ENCODE data around the gene MARK3. TPM values are rescaled to one million over a fixed set of nuclear protein-coding genes. Genes with fewer than 3 reads are reported as not detected.

Gene MARK3
- total RNA-seq, 2 experiments from 2014 or later: 107 TPM

DNA sequence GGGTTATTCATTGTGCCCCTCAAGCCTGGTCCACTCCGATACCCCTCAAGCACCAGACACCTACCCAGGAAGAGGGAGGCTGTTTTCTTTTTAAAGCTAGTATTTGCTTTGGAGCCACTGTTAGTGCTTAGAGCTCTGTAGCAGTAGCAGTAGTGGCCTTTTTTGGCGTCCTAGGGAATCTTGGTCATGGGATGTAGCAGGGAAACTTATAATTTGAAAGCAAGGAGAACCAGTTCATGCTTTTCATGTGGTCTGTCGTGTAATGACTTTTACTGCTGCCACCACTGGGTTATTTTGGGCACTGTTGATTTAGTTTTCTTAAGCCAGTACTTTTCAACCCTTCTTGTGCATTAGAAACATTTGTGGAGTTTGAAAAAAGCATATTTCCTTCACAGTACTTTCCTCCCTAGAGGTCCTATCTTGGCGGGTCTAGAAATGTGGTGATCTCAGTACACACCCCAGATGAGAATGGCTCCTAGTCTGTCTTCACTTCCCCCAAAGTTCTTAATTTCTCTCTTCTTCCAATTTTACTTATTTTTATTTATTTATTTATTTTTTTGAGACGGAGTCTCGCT lies 49.7 kb downstream of the MARK3 start:
- peaks cover 53% of the 10 kb centered on the region for H3K36me3 Mint-ChIP-seq (ENCODE audit: low read depth)

GRCh38 chr14:103436533-103436932 lies 51.3 kb downstream of the MARK3 start:
- peaks cover 45% of the 10 kb centered on the region for H3K36me3 Mint-ChIP-seq (ENCODE audit: low read depth)
- H3K27me3 ChIP-seq (ENCODE audit: control insufficient read depth in 1 of 2, insufficient read depth in 2 of 2, low read length in 2 of 2): no peaks in the 10 kb centered on the region
- H3K27ac Mint-ChIP-seq: no peak overlapping the region
- ChIA-PET CTCF (no interaction called here), POLR2A (no interaction called here)
- H3K4me3 ChIP-seq (ENCODE audit: low read length): no peak overlapping the region
- ATAC-seq (ENCODE audit: poor library complexity): no peak
- peaks cover 42% of the 10 kb centered on the region for H3K36me3 ChIP-seq (ENCODE audit: insufficient read depth, low read length)
- peak in 1 of 14 experiments; percentile 31 for DNase-seq
- no peaks in the 10 kb centered on the region for H3K27me3 Mint-ChIP-seq
- no peaks in the 10 kb centered on the region for H3K4me1 ChIP-seq (ENCODE audit: insufficient read depth, low read length)
- H3K4me3 Mint-ChIP-seq: no peak overlapping the region
- intact Hi-C loops (cut with DNase I, micrococcal nuclease): no loop called here
- H3K4me1 Mint-ChIP-seq (ENCODE audit: low read depth): peaks cover 20% of the 10 kb centered on the region
- no peaks in the 10 kb centered on the region for H3K9me3 ChIP-seq (ENCODE audit: control insufficient read depth in 1 of 2, insufficient read depth in 1 of 2, low read length in 2 of 2)
- H3K9me3 Mint-ChIP-seq: no peaks in the 10 kb centered on the region
- TF ChIP-seq, protein P1, sequence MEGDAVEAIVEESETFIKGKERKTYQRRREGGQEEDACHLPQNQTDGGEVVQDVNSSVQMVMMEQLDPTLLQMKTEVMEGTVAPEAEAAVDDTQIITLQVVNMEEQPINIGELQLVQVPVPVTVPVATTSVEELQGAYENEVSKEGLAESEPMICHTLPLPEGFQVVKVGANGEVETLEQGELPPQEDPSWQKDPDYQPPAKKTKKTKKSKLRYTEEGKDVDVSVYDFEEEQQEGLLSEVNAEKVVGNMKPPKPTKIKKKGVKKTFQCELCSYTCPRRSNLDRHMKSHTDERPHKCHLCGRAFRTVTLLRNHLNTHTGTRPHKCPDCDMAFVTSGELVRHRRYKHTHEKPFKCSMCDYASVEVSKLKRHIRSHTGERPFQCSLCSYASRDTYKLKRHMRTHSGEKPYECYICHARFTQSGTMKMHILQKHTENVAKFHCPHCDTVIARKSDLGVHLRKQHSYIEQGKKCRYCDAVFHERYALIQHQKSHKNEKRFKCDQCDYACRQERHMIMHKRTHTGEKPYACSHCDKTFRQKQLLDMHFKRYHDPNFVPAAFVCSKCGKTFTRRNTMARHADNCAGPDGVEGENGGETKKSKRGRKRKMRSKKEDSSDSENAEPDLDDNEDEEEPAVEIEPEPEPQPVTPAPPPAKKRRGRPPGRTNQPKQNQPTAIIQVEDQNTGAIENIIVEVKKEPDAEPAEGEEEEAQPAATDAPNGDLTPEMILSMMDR (IDR thresholded peaks at IDR 0.05): no peak
- no peak overlapping the region for H3K27ac ChIP-seq (ENCODE audit: low read depth in 1 of 2, low read length in 2 of 2)

More for the DNA sequence above, 49.7 kb downstream of the MARK3 start:
- Mint-ChIP-seq H3K4me1 (ENCODE audit: low read depth) (peaks cover 29% of the 10 kb centered on the region), H3K9me3 (no peaks in the 10 kb centered on the region), H3K4me3 (no peak overlapping the region), H3K27me3 (no peaks in the 10 kb centered on the region), H3K27ac (no peak overlapping the region)
- Histone ChIP-seq H3K4me3 (ENCODE audit: low read length) (no peak overlapping the region), H3K4me1 (ENCODE audit: insufficient read depth, low read length) (no peaks in the 10 kb centered on the region), H3K36me3 (ENCODE audit: insufficient read depth, low read length) (peaks cover 42% of the 10 kb centered on the region), H3K9me3 (ENCODE audit: control insufficient read depth in 1 of 2, insufficient read depth in 1 of 2, low read length in 2 of 2) (no peaks in the 10 kb centered on the region), H3K27ac (ENCODE audit: low read depth in 1 of 2, low read length in 2 of 2) (no peak overlapping the region), H3K27me3 (ENCODE audit: control insufficient read depth in 1 of 2, insufficient read depth in 2 of 2, low read length in 2 of 2) (no peaks in the 10 kb centered on the region)
- no peak for ATAC-seq (ENCODE audit: poor library complexity)
- TF ChIP-seq, protein P1 (IDR thresholded peaks at IDR 0.05): no peak
- CTCF ChIA-PET: no interaction called here
- DNase-seq: no peak
- intact Hi-C loops (cut with DNase I, micrococcal nuclease): no loop called here
- POLR2A ChIA-PET: no interaction called here

DNA sequence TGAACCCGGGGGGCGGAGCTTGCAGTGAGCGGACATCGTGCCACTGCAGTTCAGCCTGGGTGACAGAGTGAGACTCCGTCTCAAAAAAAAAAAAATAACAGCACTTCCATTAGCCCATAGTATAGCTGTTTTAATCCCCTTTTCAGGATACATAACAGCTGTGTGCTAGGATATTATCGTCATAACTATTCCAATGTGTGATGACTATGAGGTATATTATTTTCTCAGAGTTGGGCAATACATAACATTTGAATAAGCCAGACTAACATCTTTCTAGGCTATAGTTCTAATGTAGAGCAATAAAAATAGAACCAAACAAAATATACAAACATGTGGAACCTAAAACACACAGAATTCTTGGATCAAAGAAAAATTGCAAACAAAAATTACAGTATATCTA lies 57.1 kb downstream of the MARK3 start:
- DNase-seq: no peak
- Histone ChIP-seq H3K9me3 (ENCODE audit: control insufficient read depth in 1 of 2, insufficient read depth in 1 of 2, low read length in 2 of 2) (no peaks in the 10 kb centered on the region), H3K36me3 (ENCODE audit: insufficient read depth, low read length) (peaks cover 23% of the 10 kb centered on the region), H3K27ac (ENCODE audit: low read depth in 1 of 2, low read length in 2 of 2) (no peak overlapping the region), H3K4me1 (ENCODE audit: insufficient read depth, low read length) (no peaks in the 10 kb centered on the region), H3K4me3 (ENCODE audit: low read length) (no peak overlapping the region), H3K27me3 (ENCODE audit: control insufficient read depth in 1 of 2, insufficient read depth in 2 of 2, low read length in 2 of 2) (no peaks in the 10 kb centered on the region)
- intact Hi-C loops (cut with DNase I, micrococcal nuclease): no loop called here
- no peaks in the 10 kb centered on the region for H3K27me3 Mint-ChIP-seq
- no peak overlapping the region for H3K27ac Mint-ChIP-seq
- no peak overlapping the region for H3K4me3 Mint-ChIP-seq
- ATAC-seq (ENCODE audit: poor library complexity): no peak
- CTCF ChIA-PET: no interaction called here
- peaks cover 48% of the 10 kb centered on the region for H3K4me1 Mint-ChIP-seq (ENCODE audit: low read depth)
- H3K9me3 Mint-ChIP-seq: no peaks in the 10 kb centered on the region
- TF ChIP-seq, protein P1 (IDR thresholded peaks at IDR 0.05): no peak
- H3K36me3 Mint-ChIP-seq (ENCODE audit: low read depth): peaks cover 36% of the 10 kb centered on the region
- POLR2A ChIA-PET: no interaction called here
